Spleen (tissue), 7 donors: ENCODE measurements around the gene FN3K.
"Not testable (repeated sequence)": the region's sequence is repeated elsewhere in the genome, so short reads cannot be mapped to it uniquely, and the experiment has no call there.

Experiments
- POLR2AphosphoS5 ChIP-seq, 3 donors: sonication (generic); formaldehyde crosslinking; IDR thresholded peaks; one replicate each; pipeline ENCODE4 v1.5.1; 2017; ENCODE audit warnings: antibody characterized with exemption in 3 of 3
- TF ChIP-seq, protein P1 (sequence below), 11 experiments: fragments of 200-600 bp in 7 of 11; fragments of 450-650 bp in 4 of 11; sonication (generic) in 4 of 11; IDR thresholded peaks in 8 of 11; conservative IDR thresholded peaks in 3 of 11; 1 replicate in 7 of 11; 2 replicates in 4 of 11; pipeline versions ENCODE4 v1.4.0 to v1.8.0; 2016 to 2021; ENCODE audit warnings: antibody characterized with exemption in 11 of 11, inconsistent platforms in 4 of 11, mild to moderate bottlenecking in 1 of 11
- donor health status: DM: no; HTN: no; CAD: no; lungs with moderate emphysema.
- donor health status: DM: no; HTN: no; CAD: no.
- donor health status: DM: no; HTN: no; CAD: no.

DNA sequence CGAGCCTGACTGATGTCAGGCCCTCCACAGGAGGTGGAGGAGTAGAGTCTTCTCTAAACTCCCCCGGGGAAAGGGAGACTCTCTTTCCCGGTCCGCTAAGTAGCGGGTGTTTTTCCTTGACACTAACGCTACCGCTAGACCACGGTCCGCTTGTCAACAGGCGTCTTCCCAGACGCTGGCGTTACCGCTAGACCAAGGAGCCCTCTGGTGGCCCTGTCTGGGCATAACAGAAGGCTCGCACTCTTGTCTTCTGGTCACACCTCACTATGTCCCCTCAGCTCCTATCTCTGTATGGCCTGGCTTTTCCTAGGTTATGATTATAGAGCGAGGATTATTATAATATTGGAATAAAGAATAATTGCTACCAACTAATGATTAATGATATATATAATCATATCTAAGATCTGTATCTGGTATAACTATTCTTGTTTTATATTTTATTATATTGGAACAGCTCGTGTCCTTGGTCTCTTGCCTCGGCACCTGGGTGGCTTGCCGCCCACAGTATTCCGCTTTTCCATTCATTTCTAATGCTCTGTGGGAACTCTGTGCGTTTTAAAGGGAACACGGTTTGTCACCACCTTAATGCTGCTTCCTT is 42.5 kb downstream of the FN3K start:
- TF ChIP-seq, protein P1, sequence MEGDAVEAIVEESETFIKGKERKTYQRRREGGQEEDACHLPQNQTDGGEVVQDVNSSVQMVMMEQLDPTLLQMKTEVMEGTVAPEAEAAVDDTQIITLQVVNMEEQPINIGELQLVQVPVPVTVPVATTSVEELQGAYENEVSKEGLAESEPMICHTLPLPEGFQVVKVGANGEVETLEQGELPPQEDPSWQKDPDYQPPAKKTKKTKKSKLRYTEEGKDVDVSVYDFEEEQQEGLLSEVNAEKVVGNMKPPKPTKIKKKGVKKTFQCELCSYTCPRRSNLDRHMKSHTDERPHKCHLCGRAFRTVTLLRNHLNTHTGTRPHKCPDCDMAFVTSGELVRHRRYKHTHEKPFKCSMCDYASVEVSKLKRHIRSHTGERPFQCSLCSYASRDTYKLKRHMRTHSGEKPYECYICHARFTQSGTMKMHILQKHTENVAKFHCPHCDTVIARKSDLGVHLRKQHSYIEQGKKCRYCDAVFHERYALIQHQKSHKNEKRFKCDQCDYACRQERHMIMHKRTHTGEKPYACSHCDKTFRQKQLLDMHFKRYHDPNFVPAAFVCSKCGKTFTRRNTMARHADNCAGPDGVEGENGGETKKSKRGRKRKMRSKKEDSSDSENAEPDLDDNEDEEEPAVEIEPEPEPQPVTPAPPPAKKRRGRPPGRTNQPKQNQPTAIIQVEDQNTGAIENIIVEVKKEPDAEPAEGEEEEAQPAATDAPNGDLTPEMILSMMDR (IDR thresholded peaks at IDR 0.05 in 8 of 11, conservative IDR thresholded peaks at IDR 0.05 in 3 of 11): peak in 5 of 11 experiments; percentile 21 to 57 (median 52)
- TF ChIP-seq POLR2AphosphoS5 (IDR thresholded peaks at IDR 0.05): not testable (repeated sequence)
